Stimulated activated CD4-positive, alpha-beta T cell treated with anti-CD3 and anti-CD28 coated beads, Interleukin-1b, Interleukin-23, amount 100 ng/mL, for 1 hour (primary cell): ENCODE results near the gene UMODL1.

Source experiments
- DNase-seq, 2 donors: peaks; one replicate each; pipeline ENCODE4 v3.0.0-alpha.2; 2020; ENCODE audit warnings: low read depth in 2 of 2

UMODL1 gene

DNA sequence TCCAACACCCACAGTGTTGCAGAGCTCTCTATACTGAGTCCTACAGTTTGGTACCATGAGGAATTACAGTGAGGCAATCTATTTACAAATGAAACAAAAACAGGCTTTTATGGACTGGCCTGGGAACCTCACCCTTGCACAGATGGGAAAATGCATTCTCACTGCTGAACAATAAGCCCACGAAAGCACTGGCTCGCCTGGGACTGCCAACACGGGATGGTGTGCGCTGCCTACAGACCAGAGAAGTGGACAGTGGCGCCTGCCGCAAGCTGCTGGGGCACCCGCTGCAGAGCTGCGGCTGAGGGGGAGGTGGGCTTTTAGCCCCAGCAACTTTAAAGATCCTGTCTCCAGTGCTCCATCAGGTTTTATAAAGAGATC is 119.4 kb downstream of the UMODL1 start:
- no peak for DNase-seq

DNA sequence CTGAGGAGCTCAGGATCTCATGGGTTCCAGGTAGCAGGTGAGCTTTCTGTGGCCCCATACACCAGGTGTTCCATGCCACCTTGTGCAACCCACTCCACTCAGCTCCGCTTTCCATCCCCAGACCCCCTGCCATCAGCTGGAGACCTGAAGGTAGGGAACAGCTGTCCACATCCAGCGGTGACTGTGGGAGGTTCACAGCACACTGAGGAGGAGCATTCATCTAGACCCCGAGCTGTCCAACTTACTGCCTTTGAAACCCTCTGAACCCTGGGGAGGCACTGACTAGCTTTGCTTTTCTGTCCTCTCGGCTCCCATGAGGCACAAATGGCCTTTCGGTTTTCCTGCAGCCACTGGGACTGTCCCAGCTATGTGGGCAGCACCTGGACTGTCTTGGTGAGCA is 119.9 kb downstream of the UMODL1 start:
- no peak for DNase-seq

DNA sequence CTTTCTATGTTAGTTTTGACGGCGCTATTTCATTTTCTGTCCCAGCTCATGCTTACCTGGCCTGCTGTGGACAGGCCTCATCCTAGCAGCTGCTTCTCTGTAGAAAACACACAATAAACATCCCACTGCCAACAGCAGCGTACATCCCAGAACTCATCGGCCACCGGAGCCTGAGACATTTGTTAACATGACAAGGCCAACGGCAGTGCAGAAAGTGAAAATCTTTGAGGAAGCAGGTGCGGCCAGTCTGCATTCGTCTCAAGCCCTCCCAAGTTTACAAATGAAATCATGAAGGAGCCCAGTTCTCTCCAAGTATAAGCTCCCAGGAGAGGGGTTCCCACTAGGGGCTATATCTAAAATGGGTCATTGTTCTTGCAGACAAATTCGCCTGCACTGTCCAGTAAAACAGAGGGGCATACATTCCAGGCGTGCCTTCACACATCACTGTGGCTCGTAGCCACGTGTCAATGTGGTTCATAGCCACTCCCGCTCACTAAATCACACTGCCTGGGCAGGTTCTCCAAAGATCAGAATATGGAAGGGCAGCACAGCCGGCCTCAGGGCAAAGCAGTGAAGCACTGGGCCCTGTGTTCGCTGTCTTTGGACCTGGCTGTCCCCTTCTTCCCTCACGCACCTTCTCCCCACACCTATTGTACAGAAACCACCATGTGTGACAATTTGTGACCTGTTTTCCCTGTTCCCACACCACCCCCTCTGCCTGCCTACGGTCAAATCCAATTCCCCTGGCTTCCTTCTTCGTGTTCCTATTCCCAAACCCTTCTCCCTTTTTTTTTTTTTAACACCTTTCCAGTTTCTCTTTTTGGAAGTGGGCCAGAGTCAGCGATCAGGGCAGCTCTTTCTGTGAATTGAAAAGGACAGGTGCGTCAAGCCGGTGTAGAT is 120.8 kb downstream of the UMODL1 start:
- no peak for DNase-seq
